RWPE2 (cell line): ENCODE measurements around the gene WAPL.

Experiments used
- ATAC-seq: fragments of 200-7000 bp; cut with Tn5 transposase; 3 replicates; pipeline ENCODE4 v1.9.1; 2021; ENCODE audit warnings: low read depth
- DNase-seq: peaks from one replicate; pipeline ENCODE4 v3.0.0-alpha.2; 2020; ENCODE audit warnings: low spot score
- H3K27ac ChIP-seq: fragments of 450-650 bp; 2 replicates; pipeline ENCODE4 v1.5.1; 2017; ENCODE audit warnings: mild to moderate bottlenecking; ENCODE audit not compliant: poor library complexity, severe bottlenecking
- H3K27me3 ChIP-seq: fragments of 250-450 bp; sonication (Bioruptor Pico); 2 replicates; pipeline ENCODE4 v1.5.1; 2021; ENCODE audit warnings: mild to moderate bottlenecking, moderate library complexity; ENCODE audit not compliant: insufficient read depth, poor library complexity, severe bottlenecking
- H3K36me3 ChIP-seq: fragments of 250-450 bp; sonication (Bioruptor Pico); 2 replicates; pipeline ENCODE4 v1.5.1; 2020; ENCODE audit warnings: low read depth, mild to moderate bottlenecking, moderate library complexity
- H3K4me1 ChIP-seq: fragments of 250-450 bp; sonication (Bioruptor Pico); 2 replicates; pipeline ENCODE4 v1.5.1; 2021; ENCODE audit warnings: mild to moderate bottlenecking, moderate library complexity; ENCODE audit not compliant: insufficient read depth, poor library complexity, severe bottlenecking
- H3K4me3 ChIP-seq: fragments of 250-450 bp; sonication (Bioruptor Pico); 2 replicates; pipeline ENCODE4 v1.5.1; 2021; ENCODE audit warnings: mild to moderate bottlenecking, moderate library complexity; ENCODE audit not compliant: severe bottlenecking
- H3K9me3 ChIP-seq: fragments of 250-450 bp; sonication (Bioruptor Pico); 2 replicates; pipeline ENCODE4 v1.5.1; 2021; ENCODE audit warnings: mild to moderate bottlenecking, moderate library complexity; ENCODE audit not compliant: severe bottlenecking
- CTCF ChIP-seq: fragments of 450-650 bp; IDR thresholded peaks from one replicate; pipeline ENCODE4 v1.5.1; 2017; ENCODE audit warnings: mild to moderate bottlenecking, moderate library complexity; ENCODE audit not compliant: poor library complexity, severe bottlenecking

WAPL gene

DNA sequence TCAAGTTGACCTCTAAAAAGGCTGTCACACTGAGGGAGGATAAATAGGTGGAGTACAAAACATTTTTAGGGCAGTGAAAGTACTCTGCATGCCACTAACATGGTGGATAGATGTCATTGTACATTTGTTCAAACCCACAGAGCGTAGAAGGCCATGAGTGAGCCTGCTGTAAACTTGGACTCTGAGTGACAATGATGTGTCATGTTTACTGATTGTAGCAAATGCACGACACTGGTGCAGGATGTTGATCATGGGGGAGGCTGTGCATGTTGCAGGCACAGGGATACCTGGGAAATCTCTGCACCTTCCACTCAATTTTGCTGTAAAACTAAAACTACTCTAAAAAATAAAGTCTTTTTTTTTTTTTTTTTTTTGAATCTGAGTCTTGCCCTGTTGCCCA lies 102.5 kb downstream of the WAPL start:
- DNase-seq = no peak
- no peaks in the 10 kb centered on the region for H3K36me3 ChIP-seq
- H3K9me3 ChIP-seq = no peaks in the 10 kb centered on the region
- H3K4me1 ChIP-seq = no peaks in the 10 kb centered on the region
- ATAC-seq = no peak
- no peak overlapping the region for H3K27ac ChIP-seq
- no peaks in the 10 kb centered on the region for H3K27me3 ChIP-seq
- H3K4me3 ChIP-seq = no peak overlapping the region
- TF ChIP-seq CTCF = no peak

DNA sequence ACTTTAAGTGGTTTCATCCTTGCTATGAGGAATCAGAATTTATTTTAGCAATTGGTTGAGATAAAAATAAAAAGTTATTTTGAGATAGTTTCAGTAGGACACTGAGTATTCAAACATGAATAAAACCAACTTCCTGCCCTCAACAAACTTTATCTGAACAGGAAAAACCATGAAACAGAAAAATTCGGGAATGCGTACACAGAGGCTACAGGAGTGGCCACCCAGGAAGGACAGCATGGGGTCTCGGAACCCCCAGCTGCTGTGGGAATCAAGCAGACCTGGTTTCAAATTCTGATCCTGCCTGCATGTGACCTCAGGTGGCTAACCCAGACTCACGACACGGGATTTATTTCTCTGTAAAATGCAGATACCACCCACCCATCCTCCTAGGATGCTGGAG lies 106.0 kb downstream of the WAPL start:
- H3K4me3 ChIP-seq = no peak overlapping the region
- H3K36me3 ChIP-seq = no peaks in the 10 kb centered on the region
- DNase-seq (no peak), ATAC-seq (no peak)
- H3K27me3 ChIP-seq = no peaks in the 10 kb centered on the region
- H3K27ac ChIP-seq = no peak overlapping the region
- H3K4me1 ChIP-seq = no peaks in the 10 kb centered on the region
- H3K9me3 ChIP-seq = peaks cover 3% of the 10 kb centered on the region
- no peak for TF ChIP-seq CTCF

DNA sequence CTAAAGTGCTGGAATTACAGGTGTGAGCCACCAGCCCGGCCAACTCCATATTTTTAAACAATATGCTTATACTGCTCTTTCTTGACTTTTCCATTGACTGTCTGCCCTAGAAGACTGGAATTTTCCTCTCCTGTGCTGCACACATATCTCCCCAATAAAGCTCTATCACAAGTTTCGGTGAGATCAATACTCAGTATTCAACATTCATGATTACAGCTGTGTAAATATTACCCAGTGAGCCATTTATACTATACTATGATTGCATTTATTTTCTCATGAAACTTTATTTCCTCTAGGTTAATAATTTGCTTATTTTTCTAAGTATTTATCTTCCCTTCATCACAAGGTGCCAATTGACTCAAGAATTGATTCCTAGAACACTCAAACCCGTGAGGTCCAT lies 106.5 kb downstream of the WAPL start:
- Histone ChIP-seq H3K27ac (no peak overlapping the region), H3K4me3 (no peak overlapping the region), H3K4me1 (no peaks in the 10 kb centered on the region)

DNA sequence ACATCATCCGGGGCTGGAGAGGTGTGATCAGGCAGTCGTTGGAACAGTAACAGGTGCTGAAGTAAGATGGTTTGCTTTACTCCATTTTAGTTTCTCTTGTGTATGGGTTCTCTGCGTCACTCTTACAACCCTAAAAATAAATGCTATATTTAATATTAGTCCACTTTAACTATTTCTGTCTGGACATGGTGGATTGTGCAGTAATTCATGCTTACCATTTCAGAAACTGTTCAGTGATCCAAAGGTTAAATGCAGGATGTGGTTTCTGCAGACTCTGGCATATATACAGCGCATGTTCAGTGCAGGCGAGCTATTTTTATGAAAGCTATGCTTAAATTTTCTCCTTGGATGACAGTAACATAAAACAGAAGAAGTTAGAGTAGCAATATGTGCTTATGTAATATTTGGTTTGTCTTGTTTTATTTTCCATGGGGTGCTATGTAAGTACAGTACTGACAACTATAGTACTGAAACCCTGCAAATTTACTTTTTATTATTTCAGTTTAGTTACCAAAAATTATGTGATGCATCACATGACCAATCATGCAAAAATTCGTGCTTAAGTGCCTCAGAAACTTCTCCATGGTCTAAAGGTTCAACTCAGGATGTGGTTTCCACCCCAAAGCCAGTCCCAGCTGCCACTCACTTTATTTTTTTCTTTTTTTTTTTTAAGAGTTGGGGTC lies 108.4 kb downstream of the WAPL start:
- TF ChIP-seq CTCF = no peak
- no peaks in the 10 kb centered on the region for H3K27me3 ChIP-seq
- no peaks in the 10 kb centered on the region for H3K36me3 ChIP-seq
- H3K4me3 ChIP-seq = no peak overlapping the region
- no peak overlapping the region for H3K27ac ChIP-seq
- no peak for DNase-seq
- H3K9me3 ChIP-seq = peaks cover 3% of the 10 kb centered on the region
- ATAC-seq = no peak
- H3K4me1 ChIP-seq = no peaks in the 10 kb centered on the region

More for the DNA sequence above, 106.5 kb downstream of the WAPL start:
- Histone ChIP-seq H3K27me3 (no peaks in the 10 kb centered on the region), H3K9me3 (peaks cover 3% of the 10 kb centered on the region), H3K36me3 (no peaks in the 10 kb centered on the region)
- ATAC-seq (no peak), DNase-seq (no peak)
- no peak for TF ChIP-seq CTCF

DNA sequence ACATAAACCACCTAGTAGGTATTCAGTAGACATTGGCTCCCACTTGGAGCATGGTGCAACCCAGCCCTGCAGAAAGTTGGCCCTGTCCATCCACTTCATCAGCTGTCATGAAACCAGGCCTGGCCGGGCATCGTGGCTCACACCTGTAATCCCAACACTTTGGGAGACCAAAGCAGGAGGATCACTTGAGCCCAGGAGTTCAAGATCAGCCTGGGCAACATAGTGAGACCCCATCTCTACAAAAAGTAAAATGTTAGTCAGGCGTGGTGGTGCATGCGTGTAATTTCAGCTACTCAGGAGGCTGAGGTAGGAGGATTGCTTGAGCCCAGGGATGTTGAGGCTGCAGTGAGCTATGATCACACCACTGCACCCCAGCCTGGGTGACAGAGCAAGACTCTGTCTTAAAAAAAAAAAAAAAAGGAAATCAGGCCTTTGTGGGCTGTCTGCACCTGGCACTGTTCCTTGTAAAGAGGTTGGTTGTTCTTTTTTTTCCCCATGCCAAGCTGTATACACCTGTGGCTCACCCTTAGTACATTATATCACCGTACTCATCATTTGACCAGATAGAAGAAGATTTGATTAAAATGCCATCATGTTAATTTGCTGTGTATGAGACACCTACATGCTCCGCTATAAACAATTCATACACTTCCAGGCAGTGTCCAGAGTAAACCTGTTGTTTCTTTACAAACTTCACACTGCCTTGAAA lies 109.6 kb downstream of the WAPL start:
- H3K9me3 ChIP-seq = peaks cover 3% of the 10 kb centered on the region
- H3K4me3 ChIP-seq = no peak overlapping the region
- H3K27me3 ChIP-seq = no peaks in the 10 kb centered on the region
- TF ChIP-seq CTCF = no peak
- no peaks in the 10 kb centered on the region for H3K4me1 ChIP-seq
- DNase-seq = no peak
- H3K36me3 ChIP-seq = no peaks in the 10 kb centered on the region
- ATAC-seq = no peak
- H3K27ac ChIP-seq = no peak overlapping the region
